ENCODE measurements around the gene SMYD3.
"Not testable (repeated sequence)": the region's sequence is repeated elsewhere in the genome, so short reads cannot be mapped to it uniquely, and the experiment has no call there.

SMYD3 gene

GRCh38 chr1:246093230-246093629 lies 413.8 kb downstream of the SMYD3 start:
- DNase-seq: no peak

GRCh38 chr1:246092136-246092535 lies 414.9 kb downstream of the SMYD3 start:
- DNase-seq: peak; percentile 28 to 59

- DNase-seq: no peak
Observed at GRCh38 chr1:246091477-246091876, 415.6 kb downstream of the SMYD3 start.

GRCh38 chr1:246086191-246086590 lies 420.9 kb downstream of the SMYD3 start:
- DNase-seq: no peak

GRCh38 chr1:246083416-246083815 lies 423.7 kb downstream of the SMYD3 start:
- no peak for DNase-seq

- peak; percentile 39 to 40 for DNase-seq
Observed at GRCh38 chr1:246081856-246082668, 425.0 kb downstream of the SMYD3 start.

- no peak for DNase-seq
Observed at GRCh38 chr1:246081138-246081702, 425.9 kb downstream of the SMYD3 start.

- DNase-seq: no peak
Observed at GRCh38 chr1:246080031-246080430, 427.0 kb downstream of the SMYD3 start.

GRCh38 chr1:246078888-246079252 lies 428.2 kb downstream of the SMYD3 start:
- no peak for DNase-seq

GRCh38 chr1:246078126-246078887 lies 428.8 kb downstream of the SMYD3 start:
- DNase-seq: no peak

- no peak for DNase-seq
Observed at GRCh38 chr1:246077476-246077875, 429.6 kb downstream of the SMYD3 start.

GRCh38 chr1:246074421-246074820 lies 432.7 kb downstream of the SMYD3 start:
- DNase-seq: no peak

GRCh38 chr1:246072456-246072955 lies 434.6 kb downstream of the SMYD3 start:
- DNase-seq: no peak

GRCh38 chr1:246071981-246072380 lies 435.1 kb downstream of the SMYD3 start:
- DNase-seq: not testable (repeated sequence)

- DNase-seq: not testable (repeated sequence)
Observed at GRCh38 chr1:246071561-246071960, 435.5 kb downstream of the SMYD3 start.

- DNase-seq: no peak
Observed at GRCh38 chr1:246069581-246069980, 437.5 kb downstream of the SMYD3 start.

- no peak for DNase-seq
Observed at GRCh38 chr1:246068619-246069509, 438.2 kb downstream of the SMYD3 start.

- DNase-seq: no peak
Observed at GRCh38 chr1:246068217-246068512, 438.9 kb downstream of the SMYD3 start.

- DNase-seq: peak in 1 of 2 donors; percentile 67
Observed at GRCh38 chr1:246067432-246068216, 439.5 kb downstream of the SMYD3 start.

- no peak for DNase-seq
Observed at GRCh38 chr1:246066573-246066972, 440.5 kb downstream of the SMYD3 start.

GRCh38 chr1:246065592-246065991 lies 441.5 kb downstream of the SMYD3 start:
- DNase-seq: no peak

GRCh38 chr1:246064891-246065290 lies 442.2 kb downstream of the SMYD3 start:
- DNase-seq: no peak
